ENCODE results near the gene RTKN.
"Not testable (repeated sequence)": the region's sequence is repeated elsewhere in the genome, so short reads cannot be mapped to it uniquely, and the experiment has no call there.

The RTKN gene

DNA sequence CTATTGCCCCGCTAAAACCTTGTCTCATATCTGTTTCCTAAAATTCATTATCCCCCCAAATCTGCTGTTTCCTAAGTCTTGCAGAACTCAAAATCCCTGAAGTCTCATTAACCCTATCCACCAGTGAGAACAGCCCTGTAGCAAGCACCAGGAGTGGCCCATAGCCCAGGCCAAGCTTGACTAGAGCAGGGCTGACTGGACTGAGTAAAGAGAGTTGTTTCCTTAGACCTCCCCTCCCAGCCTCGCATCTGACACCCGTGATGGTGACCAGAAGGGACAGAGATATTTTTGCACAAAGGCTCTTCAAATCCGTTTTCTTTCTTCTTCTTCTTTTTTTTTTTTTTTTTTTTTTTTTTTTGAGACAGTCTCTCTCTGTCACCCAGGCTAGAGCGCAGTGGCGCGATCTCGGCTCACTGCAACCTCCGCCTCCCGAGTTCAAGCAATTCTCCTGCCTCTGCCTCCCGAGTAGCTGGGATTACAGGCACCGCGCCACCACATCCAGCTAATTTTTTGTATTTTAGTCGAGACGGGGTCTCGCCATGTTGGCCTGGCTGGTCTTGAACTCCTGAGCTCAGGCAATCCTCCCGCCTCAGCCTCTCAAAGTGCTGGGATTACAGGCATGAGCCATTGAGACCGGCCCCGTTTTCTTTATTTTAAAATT, 21.2 kb downstream of the RTKN start:
- not testable (repeated sequence) for H4K91ac ChIP-seq (ENCODE audit: low read depth, low read length, poor library complexity); H3K14ac ChIP-seq (ENCODE audit: low read length); H3K4me1 ChIP-seq (ENCODE audit: control insufficient read depth in 2 of 2, insufficient read depth in 1 of 2, low read depth in 1 of 2, low read length in 2 of 2); H3K27ac ChIP-seq (replicated peaks; ENCODE audit: low read length); H4K8ac ChIP-seq (ENCODE audit: low read depth, low read length); DNase-seq (ENCODE audit: low spot score); H3K4ac ChIP-seq (ENCODE audit: low read length); H2BK12ac ChIP-seq (ENCODE audit: low read length); H2BK5ac ChIP-seq (ENCODE audit: low read length); H2BK120ac ChIP-seq (ENCODE audit: low read depth, low read length); H3K27me3 ChIP-seq (ENCODE audit: control insufficient read depth in 3 of 3, insufficient read depth in 3 of 3, low read depth in 1 of 3, low read length in 3 of 3); H3K9ac ChIP-seq (ENCODE audit: low read depth, low read length, poor library complexity); H3K23ac ChIP-seq (ENCODE audit: low read depth, low read length, poor library complexity); H2BK15ac ChIP-seq (ENCODE audit: low read length); H3K18ac ChIP-seq (ENCODE audit: low read length); H2AK5ac ChIP-seq (ENCODE audit: low read depth, low read length); H3K9me3 ChIP-seq (replicated peaks in 1 of 2; ENCODE audit: control insufficient read depth in 2 of 2, insufficient read depth in 1 of 2, low read depth in 1 of 2, low read length in 2 of 2); H3K79me1 ChIP-seq (ENCODE audit: low read depth, low read length)
- H3K4me2 ChIP-seq (ENCODE audit: insufficient read depth, low read length, poor library complexity, severe bottlenecking): peak overlapping the region; percentile 13
- peaks cover 15 to 20% of the 10 kb centered on the region in 2 donors for H3K36me3 ChIP-seq (replicated peaks in 1 of 2; ENCODE audit: control insufficient read depth in 2 of 2, insufficient read depth in 2 of 2, low read length in 2 of 2)
- H2AFZ ChIP-seq (ENCODE audit: low read length): peak overlapping the region; percentile 97
- no CpG with 5 or more reads among the region's 19 CpGs for WGBS, 2 donors (ENCODE audit: extremely low coverage in 2 of 2, insufficient read length in 2 of 2, insufficient replicate concordance in 1 of 2)
- H3K4me3 ChIP-seq (ENCODE audit: low read length in 2 of 2): peak overlapping the region in 1 of 2 donors; percentile 87

DNA sequence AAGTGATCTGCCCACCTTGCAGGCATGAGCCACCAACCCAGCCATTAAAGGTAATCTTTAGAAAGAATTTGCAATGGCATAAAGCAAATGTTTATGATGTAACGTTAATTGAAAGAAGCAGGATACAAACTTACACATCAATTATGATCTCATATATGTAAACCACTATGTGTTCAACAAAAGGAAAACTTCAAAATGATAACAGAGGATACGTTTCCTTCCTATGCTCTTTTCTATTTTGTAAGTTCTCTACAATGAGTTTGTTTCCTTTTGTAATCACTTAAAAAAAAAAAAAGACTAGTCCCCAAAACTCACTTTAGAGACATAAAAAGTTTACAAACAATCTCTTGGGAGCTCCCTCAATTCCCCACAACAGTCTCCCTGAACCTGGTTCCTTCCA, 21.7 kb downstream of the RTKN start:
- peaks cover 9% of the 10 kb centered on the region for H3K79me1 ChIP-seq (ENCODE audit: low read depth, low read length)
- H4K91ac ChIP-seq (ENCODE audit: low read depth, low read length, poor library complexity): no peak overlapping the region
- no peak for DNase-seq (ENCODE audit: low spot score)

DNA sequence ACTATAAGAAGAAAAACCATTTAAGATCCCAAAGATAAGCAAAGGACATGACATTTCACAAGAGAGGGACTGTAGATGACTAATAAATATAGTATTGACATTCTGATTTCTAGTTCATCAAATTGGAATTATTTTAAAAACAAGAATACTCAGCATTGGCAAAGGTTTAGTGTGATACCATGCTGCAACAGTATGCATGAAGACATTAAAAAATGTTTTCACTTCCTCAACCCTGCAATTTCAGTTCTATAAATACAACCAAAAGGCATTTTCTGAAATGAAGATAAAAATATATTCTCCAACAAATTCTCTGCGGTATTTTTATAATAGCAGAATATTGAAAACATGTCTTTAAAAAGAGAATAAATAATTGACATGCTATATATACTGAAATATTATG, 22.4 kb downstream of the RTKN start:
- Histone ChIP-seq H3K4me2 (ENCODE audit: insufficient read depth, low read length, poor library complexity, severe bottlenecking) (no peak overlapping the region), H3K27ac (replicated peaks; ENCODE audit: low read length) (no peak overlapping the region), H3K4ac (ENCODE audit: low read length) (no peak overlapping the region), H3K27me3 (ENCODE audit: control insufficient read depth in 3 of 3, insufficient read depth in 3 of 3, low read depth in 1 of 3, low read length in 3 of 3) (no peaks in the 10 kb centered on the region), H3K9me3 (replicated peaks in 1 of 2; ENCODE audit: control insufficient read depth in 2 of 2, insufficient read depth in 1 of 2, low read depth in 1 of 2, low read length in 2 of 2) (peaks cover 0 to 3% of the 10 kb centered on the region in 2 donors), H3K18ac (ENCODE audit: low read length) (no peak overlapping the region), H2BK12ac (ENCODE audit: low read length) (no peak overlapping the region), H2AFZ (ENCODE audit: low read length) (no peak overlapping the region), H3K4me1 (ENCODE audit: control insufficient read depth in 2 of 2, insufficient read depth in 1 of 2, low read depth in 1 of 2, low read length in 2 of 2) (peaks cover 0 to 9% of the 10 kb centered on the region in 2 donors), H3K79me1 (ENCODE audit: low read depth, low read length) (peaks cover 2% of the 10 kb centered on the region), H2BK5ac (ENCODE audit: low read length) (no peak overlapping the region), H3K23ac (ENCODE audit: low read depth, low read length, poor library complexity) (no peak overlapping the region), H3K4me3 (ENCODE audit: low read length in 2 of 2) (no peak overlapping the region), H3K36me3 (replicated peaks in 1 of 2; ENCODE audit: control insufficient read depth in 2 of 2, insufficient read depth in 2 of 2, low read length in 2 of 2) (peaks cover 3 to 8% of the 10 kb centered on the region in 2 donors), H4K91ac (ENCODE audit: low read depth, low read length, poor library complexity) (no peak overlapping the region), H3K14ac (ENCODE audit: low read length) (no peak overlapping the region), H4K8ac (ENCODE audit: low read depth, low read length) (no peak overlapping the region), H2BK120ac (ENCODE audit: low read depth, low read length) (no peak overlapping the region), H3K9ac (ENCODE audit: low read depth, low read length, poor library complexity) (no peak overlapping the region), H2AK5ac (ENCODE audit: low read depth, low read length) (no peak overlapping the region), H2BK15ac (ENCODE audit: low read length) (no peak overlapping the region)
- no peak for DNase-seq (ENCODE audit: low spot score)
- WGBS, 2 donors (ENCODE audit: extremely low coverage in 2 of 2, insufficient read length in 2 of 2, insufficient replicate concordance in 1 of 2): no CpG with 5 or more reads among the region's 1 CpG

More for the DNA sequence above, 21.7 kb downstream of the RTKN start:
- no peak overlapping the region for H4K8ac ChIP-seq (ENCODE audit: low read depth, low read length)
- peaks cover 0 to 3% of the 10 kb centered on the region in 2 donors for H3K9me3 ChIP-seq (replicated peaks in 1 of 2; ENCODE audit: control insufficient read depth in 2 of 2, insufficient read depth in 1 of 2, low read depth in 1 of 2, low read length in 2 of 2)
- H2BK15ac ChIP-seq (ENCODE audit: low read length): no peak overlapping the region
- no peak overlapping the region for H3K14ac ChIP-seq (ENCODE audit: low read length)
- no peak overlapping the region for H3K23ac ChIP-seq (ENCODE audit: low read depth, low read length, poor library complexity)
- H2AK5ac ChIP-seq (ENCODE audit: low read depth, low read length): no peak overlapping the region
- no peak overlapping the region for H3K27ac ChIP-seq (replicated peaks; ENCODE audit: low read length)
- peaks cover 9 to 15% of the 10 kb centered on the region in 2 donors for H3K36me3 ChIP-seq (replicated peaks in 1 of 2; ENCODE audit: control insufficient read depth in 2 of 2, insufficient read depth in 2 of 2, low read length in 2 of 2)
- no peaks in the 10 kb centered on the region for H3K27me3 ChIP-seq (ENCODE audit: control insufficient read depth in 3 of 3, insufficient read depth in 3 of 3, low read depth in 1 of 3, low read length in 3 of 3)
- H2BK5ac ChIP-seq (ENCODE audit: low read length): no peak overlapping the region
- H3K4ac ChIP-seq (ENCODE audit: low read length): no peak overlapping the region
- no peak overlapping the region for H3K9ac ChIP-seq (ENCODE audit: low read depth, low read length, poor library complexity)
- no peak overlapping the region for H3K4me3 ChIP-seq (ENCODE audit: low read length in 2 of 2)
- peaks cover 0 to 9% of the 10 kb centered on the region in 2 donors for H3K4me1 ChIP-seq (ENCODE audit: control insufficient read depth in 2 of 2, insufficient read depth in 1 of 2, low read depth in 1 of 2, low read length in 2 of 2)
- no CpG with 5 or more reads among the region's 2 CpGs for WGBS, 2 donors (ENCODE audit: extremely low coverage in 2 of 2, insufficient read length in 2 of 2, insufficient replicate concordance in 1 of 2)
- H2BK120ac ChIP-seq (ENCODE audit: low read depth, low read length): no peak overlapping the region
- no peak overlapping the region for H3K18ac ChIP-seq (ENCODE audit: low read length)
- no peak overlapping the region for H3K4me2 ChIP-seq (ENCODE audit: insufficient read depth, low read length, poor library complexity, severe bottlenecking)
- H2AFZ ChIP-seq (ENCODE audit: low read length): no peak overlapping the region
- H2BK12ac ChIP-seq (ENCODE audit: low read length): no peak overlapping the region

GRCh38 chr2:74418312-74418711, 23.4 kb downstream of the RTKN start:
- Histone ChIP-seq H2AFZ (ENCODE audit: low read length) (no peak overlapping the region), H2BK120ac (ENCODE audit: low read depth, low read length) (no peak overlapping the region), H3K14ac (ENCODE audit: low read length) (no peak overlapping the region), H2BK5ac (ENCODE audit: low read length) (no peak overlapping the region), H4K8ac (ENCODE audit: low read depth, low read length) (no peak overlapping the region), H3K27me3 (ENCODE audit: control insufficient read depth in 3 of 3, insufficient read depth in 3 of 3, low read depth in 1 of 3, low read length in 3 of 3) (no peaks in the 10 kb centered on the region), H3K27ac (replicated peaks; ENCODE audit: low read length) (no peak overlapping the region), H3K4me1 (ENCODE audit: control insufficient read depth in 2 of 2, insufficient read depth in 1 of 2, low read depth in 1 of 2, low read length in 2 of 2) (peaks cover 0 to 9% of the 10 kb centered on the region in 2 donors), H3K18ac (ENCODE audit: low read length) (no peak overlapping the region), H2BK15ac (ENCODE audit: low read length) (no peak overlapping the region), H2BK12ac (ENCODE audit: low read length) (peak overlapping the region; percentile 36), H3K9ac (ENCODE audit: low read depth, low read length, poor library complexity) (no peak overlapping the region), H3K36me3 (replicated peaks in 1 of 2; ENCODE audit: control insufficient read depth in 2 of 2, insufficient read depth in 2 of 2, low read length in 2 of 2) (no peaks in the 10 kb centered on the region), H3K4me3 (ENCODE audit: low read length in 2 of 2) (no peak overlapping the region), H3K79me1 (ENCODE audit: low read depth, low read length) (peaks cover 2% of the 10 kb centered on the region), H3K4me2 (ENCODE audit: insufficient read depth, low read length, poor library complexity, severe bottlenecking) (no peak overlapping the region), H3K23ac (ENCODE audit: low read depth, low read length, poor library complexity) (no peak overlapping the region), H3K9me3 (replicated peaks in 1 of 2; ENCODE audit: control insufficient read depth in 2 of 2, insufficient read depth in 1 of 2, low read depth in 1 of 2, low read length in 2 of 2) (peaks cover 0 to 3% of the 10 kb centered on the region in 2 donors), H4K91ac (ENCODE audit: low read depth, low read length, poor library complexity) (no peak overlapping the region), H3K4ac (ENCODE audit: low read length) (no peak overlapping the region), H2AK5ac (ENCODE audit: low read depth, low read length) (no peak overlapping the region)
- no peak for DNase-seq (ENCODE audit: low spot score)
- no CpG with 5 or more reads among the region's 27 CpGs for WGBS, 2 donors (ENCODE audit: extremely low coverage in 2 of 2, insufficient read length in 2 of 2, insufficient replicate concordance in 1 of 2)

Measured in neuronal stem cell (in vitro differentiated cells).